ENCODE data around the gene IRF9.

GRCh38 chr14:24119691-24120090 is 41.4 kb upstream of the IRF9 start:
- no peak for TF ChIP-seq SIN3A (IDR thresholded peaks at IDR 0.05; ENCODE audit: borderline replicate concordance, insufficient read depth, low read length)
- no peak for TF ChIP-seq POLR2AphosphoS5 (IDR thresholded peaks at IDR 0.05; ENCODE audit: low read depth, low read length)
- no peak for TF ChIP-seq REST (IDR thresholded peaks at IDR 0.05; ENCODE audit: insufficient read depth in 1 of 2, low read depth in 2 of 2, low read length in 2 of 2)
- TF ChIP-seq FOXP2 (optimal IDR thresholded peaks at IDR 0.05; ENCODE audit: borderline replicate concordance, extremely low read depth, extremely low read length, insufficient read depth) = no peak

Data from PFSK-1 (cell line).